ENCODE data around the gene BAG5. TPM values are rescaled to one million over a fixed set of nuclear protein-coding genes. Genes with fewer than 3 reads are reported as not detected.

BAG5 gene
- total and polyA plus RNA-seq, 8 donors = 4.3 to 207 (median 11.6) TPM

DNA sequence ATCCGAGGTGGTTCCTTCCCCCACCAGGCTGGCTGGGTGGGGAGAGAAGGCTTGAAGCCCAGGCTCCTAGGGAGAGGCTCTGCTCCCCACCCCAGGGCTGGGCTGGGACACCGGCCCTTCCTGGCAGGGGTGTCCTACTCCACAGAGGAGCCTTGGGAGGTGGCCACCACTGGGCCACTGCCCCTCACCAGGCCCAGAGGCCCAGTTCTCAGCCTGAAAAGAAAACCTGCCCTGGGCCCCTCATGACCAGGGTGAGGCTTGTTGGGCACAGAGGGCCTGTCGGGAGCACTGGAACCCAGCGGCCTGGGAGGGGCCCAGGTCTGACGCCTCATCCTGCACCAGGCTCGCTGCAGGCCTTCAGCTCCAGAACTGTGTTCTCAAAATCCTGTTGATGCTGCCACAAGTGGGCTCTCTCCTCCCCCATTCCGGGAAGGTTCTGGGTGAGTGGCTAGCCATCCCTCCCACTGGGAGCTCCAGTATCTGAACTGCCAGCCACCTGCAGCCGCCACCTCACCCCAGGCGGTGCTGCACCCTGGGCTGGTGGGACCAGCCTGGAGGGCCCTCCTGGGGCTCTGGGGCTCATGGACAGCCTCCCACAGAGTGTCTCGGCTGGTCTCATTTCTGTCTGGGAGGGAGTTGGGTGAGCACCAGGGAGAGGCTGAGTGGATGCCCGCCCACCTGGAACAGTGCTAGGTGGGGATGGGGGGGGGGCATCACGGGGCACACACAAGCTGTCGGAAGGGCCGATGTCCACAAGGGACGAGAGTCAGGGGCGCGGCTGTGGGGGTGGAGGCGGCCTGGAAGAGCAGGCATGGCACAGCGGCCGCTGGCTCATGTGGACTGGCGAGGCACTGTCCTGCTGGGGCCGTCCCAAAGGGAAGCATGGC, 11.8 kb downstream of the BAG5 start:
- H3K4me1 ChIP-seq = peaks cover 28 to 76% (median 44%) of the 10 kb centered on the region in 4 donors
- 42 to 72% (median 66%) methylated on average over 9 to 22 of the region's 22 CpGs for WGBS, 5 donors
- intact Hi-C loops (cut with DNase I; ENCODE audit: low total_unique reads) = no loop called here
- peak overlapping the region in 4 of 5 donors; percentile 75 to 90 (median 80) for H3K27ac ChIP-seq
- no peak overlapping the region for H3K4me3 ChIP-seq
- no peaks in the 10 kb centered on the region for H3K27me3 ChIP-seq
- TF ChIP-seq POLR2AphosphoS5 (IDR thresholded peaks at IDR 0.05) (no peak), POLR2A (IDR thresholded peaks at IDR 0.05) (no peak), EP300 (IDR thresholded peaks at IDR 0.05) (no peak)
- TF ChIP-seq, protein P1, sequence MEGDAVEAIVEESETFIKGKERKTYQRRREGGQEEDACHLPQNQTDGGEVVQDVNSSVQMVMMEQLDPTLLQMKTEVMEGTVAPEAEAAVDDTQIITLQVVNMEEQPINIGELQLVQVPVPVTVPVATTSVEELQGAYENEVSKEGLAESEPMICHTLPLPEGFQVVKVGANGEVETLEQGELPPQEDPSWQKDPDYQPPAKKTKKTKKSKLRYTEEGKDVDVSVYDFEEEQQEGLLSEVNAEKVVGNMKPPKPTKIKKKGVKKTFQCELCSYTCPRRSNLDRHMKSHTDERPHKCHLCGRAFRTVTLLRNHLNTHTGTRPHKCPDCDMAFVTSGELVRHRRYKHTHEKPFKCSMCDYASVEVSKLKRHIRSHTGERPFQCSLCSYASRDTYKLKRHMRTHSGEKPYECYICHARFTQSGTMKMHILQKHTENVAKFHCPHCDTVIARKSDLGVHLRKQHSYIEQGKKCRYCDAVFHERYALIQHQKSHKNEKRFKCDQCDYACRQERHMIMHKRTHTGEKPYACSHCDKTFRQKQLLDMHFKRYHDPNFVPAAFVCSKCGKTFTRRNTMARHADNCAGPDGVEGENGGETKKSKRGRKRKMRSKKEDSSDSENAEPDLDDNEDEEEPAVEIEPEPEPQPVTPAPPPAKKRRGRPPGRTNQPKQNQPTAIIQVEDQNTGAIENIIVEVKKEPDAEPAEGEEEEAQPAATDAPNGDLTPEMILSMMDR (IDR thresholded peaks at IDR 0.05) = no peak
- DNase-seq = peak in 1 of 2 donors; percentile 47
- H3K36me3 ChIP-seq = no peaks in the 10 kb centered on the region
- no peaks in the 10 kb centered on the region for H3K9me3 ChIP-seq

DNA sequence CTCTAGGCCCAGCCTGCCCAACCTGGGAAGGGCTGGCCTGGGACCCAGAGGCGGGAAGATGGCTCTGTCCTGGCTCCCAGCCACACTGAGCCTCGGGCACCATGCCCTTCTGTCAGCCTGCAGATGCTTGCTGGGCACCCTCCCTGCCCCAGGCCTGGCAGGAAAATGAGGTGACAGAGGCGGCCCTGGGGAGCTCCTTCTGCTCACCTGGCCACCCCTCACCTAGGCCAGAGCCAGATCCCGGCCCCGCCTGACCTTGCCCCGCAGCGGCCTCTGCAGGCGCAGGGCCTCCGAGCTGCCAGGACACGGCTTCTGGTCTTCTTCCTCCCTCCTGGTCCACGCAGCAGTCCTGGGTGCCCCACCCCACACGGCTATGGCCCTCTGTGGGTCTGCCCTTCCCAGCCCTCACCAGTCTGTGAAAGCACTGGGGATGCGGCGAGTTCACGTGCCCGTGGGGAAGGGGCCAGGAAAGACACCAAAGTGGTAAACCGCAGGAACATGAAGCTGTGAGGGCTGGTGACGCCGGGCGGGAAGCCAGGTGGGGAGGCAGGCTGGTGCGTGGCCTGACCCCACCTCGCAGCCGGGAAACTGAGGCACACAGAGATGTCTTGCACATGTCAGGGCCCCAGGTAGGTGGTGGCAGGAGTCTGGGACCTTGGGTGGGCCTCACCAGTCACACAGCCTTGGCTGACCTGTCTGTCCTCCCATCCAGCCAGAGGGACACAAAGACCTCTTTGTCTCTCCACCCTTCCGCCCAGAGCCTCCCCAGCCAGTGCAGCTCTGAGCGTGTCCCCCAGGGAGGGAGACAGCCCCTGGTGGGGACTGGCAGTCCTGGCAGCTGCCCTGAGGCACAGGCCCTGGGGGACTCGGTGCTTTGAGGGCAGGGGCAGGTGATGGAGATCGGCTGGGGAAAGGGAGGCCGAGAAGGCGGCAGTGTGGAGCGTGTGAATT, 12.8 kb downstream of the BAG5 start:
- peak in 1 of 2 donors; percentile 74 for DNase-seq
- 75 to 82% (median 76%) methylated on average over 16 to 30 of the region's 30 CpGs for WGBS, 5 donors
- intact Hi-C loops (cut with DNase I; ENCODE audit: low total_unique reads) = loop anchor here (10.0 kb wide), 1 partner anchor 55 kb away; no protein-coding TSS in a partner anchor

GRCh38 chr14:103548463-103549351, 13.8 kb downstream of the BAG5 start:
- peaks cover 36 to 77% (median 51%) of the 10 kb centered on the region in 4 donors for H3K4me1 ChIP-seq
- peak in 1 of 2 donors; percentile 10 for DNase-seq
- no peaks in the 10 kb centered on the region for H3K27me3 ChIP-seq
- no peaks in the 10 kb centered on the region for H3K36me3 ChIP-seq
- intact Hi-C loops (cut with DNase I; ENCODE audit: low total_unique reads) = loop anchor here (10.0 kb wide), 1 partner anchor 54 kb away; no protein-coding TSS in a partner anchor
- no peak for TF ChIP-seq POLR2AphosphoS5 (IDR thresholded peaks at IDR 0.05)
- no peak for TF ChIP-seq EP300 (IDR thresholded peaks at IDR 0.05)
- TF ChIP-seq, protein P1 (IDR thresholded peaks at IDR 0.05) = no peak
- no peak for TF ChIP-seq POLR2A (IDR thresholded peaks at IDR 0.05)
- peak overlapping the region in 2 of 5 donors; percentile 84 to 90 for H3K27ac ChIP-seq
- no peak overlapping the region for H3K4me3 ChIP-seq
- WGBS, 5 donors = 84 to 90% (median 85%) methylated on average over 18 to 27 of the region's 27 CpGs
- no peaks in the 10 kb centered on the region for H3K9me3 ChIP-seq

More for the DNA sequence above, 12.8 kb downstream of the BAG5 start:
- Histone ChIP-seq H3K27ac (peak overlapping the region in 4 of 5 donors; percentile 75 to 90 (median 80)), H3K9me3 (no peaks in the 10 kb centered on the region), H3K27me3 (no peaks in the 10 kb centered on the region), H3K36me3 (no peaks in the 10 kb centered on the region), H3K4me3 (no peak overlapping the region), H3K4me1 (peaks cover 26 to 75% (median 42%) of the 10 kb centered on the region in 4 donors)
- TF ChIP-seq EP300 (IDR thresholded peaks at IDR 0.05) (no peak), POLR2AphosphoS5 (IDR thresholded peaks at IDR 0.05) (no peak)
- TF ChIP-seq, protein P1 (IDR thresholded peaks at IDR 0.05) = no peak

Measured in stomach (tissue), 9 donors.